ENCODE measurements around the gene ADM5. TPM values are rescaled to one million over a fixed set of nuclear protein-coding genes. Genes with fewer than 3 reads are reported as not detected.
"Not testable (repeated sequence)": the region's sequence is repeated elsewhere in the genome, so short reads cannot be mapped to it uniquely, and the experiment has no call there.

ADM5 gene
- total RNA-seq, 1 donor from 2014 or later = 1.3 TPM

DNA sequence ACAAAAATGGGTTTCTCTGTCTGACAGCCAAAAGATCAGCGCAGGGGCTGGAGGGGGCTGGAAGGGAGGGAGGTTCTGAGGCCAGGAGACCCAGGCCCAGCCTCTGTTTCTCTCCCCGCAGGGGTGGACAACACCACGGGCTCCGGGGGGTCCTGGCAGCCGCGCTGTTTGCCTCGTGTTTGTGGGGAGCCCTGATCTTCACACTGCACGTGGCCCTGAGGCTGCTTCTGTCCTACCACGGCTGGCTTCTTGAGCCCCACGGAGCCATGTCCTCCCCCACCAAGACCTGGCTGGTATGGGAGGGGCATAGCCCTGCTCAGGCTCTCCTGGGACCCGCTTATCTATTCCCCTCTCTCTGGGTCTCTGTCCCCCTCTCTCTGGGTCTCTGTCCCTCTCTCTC, 11.2 kb downstream of the ADM5 start:
- DNase-seq (ENCODE audit: low spot score) = no peak

GRCh38 chr19:49701271-49701786, 11.9 kb downstream of the ADM5 start:
- no peak for DNase-seq (ENCODE audit: low spot score)

- no peak for DNase-seq (ENCODE audit: low spot score)
These were observed 15.7 kb downstream of the ADM5 start for GRCh38 chr19:49704888-49705642.

- DNase-seq (ENCODE audit: low spot score) = no peak
These were observed 16.5 kb downstream of the ADM5 start for GRCh38 chr19:49705919-49706318.

DNA sequence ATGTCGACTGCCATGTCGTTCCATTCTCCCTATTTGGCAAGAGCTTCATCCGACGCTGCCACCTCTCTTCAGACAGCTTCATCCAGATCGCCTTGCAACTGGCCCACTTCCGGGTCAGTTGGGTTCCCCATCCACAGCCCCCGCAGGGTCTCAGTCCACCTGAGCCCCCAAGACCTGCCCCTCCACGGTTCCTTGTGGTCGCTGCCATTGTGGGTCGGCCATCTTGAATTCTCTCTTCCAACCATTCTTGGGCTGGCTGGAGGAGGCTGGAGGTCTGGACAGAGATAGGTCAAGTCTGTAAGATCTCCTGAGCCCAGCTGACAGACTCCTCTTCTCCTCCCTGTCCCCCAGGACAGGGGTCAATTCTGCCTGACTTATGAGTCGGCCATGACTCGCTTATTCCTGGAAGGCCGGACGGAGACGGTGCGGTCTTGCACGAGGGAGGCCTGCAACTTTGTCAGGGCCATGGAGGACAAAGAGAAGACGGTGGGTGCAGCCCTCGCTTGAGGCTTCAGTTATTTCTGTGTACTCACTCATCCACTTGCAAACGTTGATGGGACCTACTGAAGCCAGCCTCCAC, 21.1 kb downstream of the ADM5 start:
- DNase-seq (ENCODE audit: low spot score) = no peak

DNA sequence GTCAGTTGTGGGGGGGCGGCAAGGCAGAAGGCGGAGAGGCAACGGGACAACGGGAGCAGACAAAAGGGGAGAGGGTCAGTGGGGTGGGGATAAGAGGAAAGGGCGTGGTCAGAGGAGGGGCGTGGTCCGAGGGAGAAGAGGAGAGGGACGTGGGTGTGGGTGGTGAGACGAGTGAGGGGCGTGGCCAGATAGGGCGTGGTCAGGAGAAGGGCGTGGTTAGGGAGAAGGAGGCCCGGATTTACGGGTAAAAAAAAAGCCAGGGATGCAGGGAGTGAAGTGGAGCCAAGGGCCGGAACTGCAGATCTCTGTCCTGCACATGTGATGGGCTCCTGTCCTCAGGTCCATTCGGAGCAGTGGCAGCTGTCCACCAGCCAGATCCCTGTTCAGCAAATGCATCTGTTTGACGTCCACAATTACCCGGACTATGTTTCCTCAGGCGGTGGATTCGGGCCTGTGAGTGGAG, 23.0 kb downstream of the ADM5 start:
- no peak for DNase-seq (ENCODE audit: low spot score)

GRCh38 chr19:49713236-49713845, 23.9 kb downstream of the ADM5 start:
- no peak for DNase-seq (ENCODE audit: low spot score)

GRCh38 chr19:49716154-49716553, 26.8 kb downstream of the ADM5 start:
- DNase-seq (ENCODE audit: low spot score) = no peak

DNA sequence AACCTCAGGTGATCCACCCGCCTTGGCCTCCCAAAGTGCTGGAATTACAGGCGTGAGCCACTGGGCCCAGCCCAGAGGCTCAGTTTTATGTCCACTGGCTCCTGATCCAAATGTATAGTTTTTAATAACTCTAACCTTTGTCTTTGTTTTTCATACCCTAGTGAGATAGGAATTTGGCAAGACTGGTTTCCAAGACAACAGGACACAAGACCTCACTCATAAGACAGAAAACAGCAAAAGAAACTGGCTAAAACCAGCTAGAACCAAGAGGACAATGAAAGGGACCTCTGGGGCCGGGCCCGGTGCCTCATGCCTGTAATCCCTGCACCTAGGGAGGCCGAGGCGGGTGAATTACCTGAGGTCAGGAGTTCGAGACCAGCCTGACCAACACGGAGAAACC, 29.1 kb downstream of the ADM5 start:
- DNase-seq (ENCODE audit: low spot score) = no peak

DNA sequence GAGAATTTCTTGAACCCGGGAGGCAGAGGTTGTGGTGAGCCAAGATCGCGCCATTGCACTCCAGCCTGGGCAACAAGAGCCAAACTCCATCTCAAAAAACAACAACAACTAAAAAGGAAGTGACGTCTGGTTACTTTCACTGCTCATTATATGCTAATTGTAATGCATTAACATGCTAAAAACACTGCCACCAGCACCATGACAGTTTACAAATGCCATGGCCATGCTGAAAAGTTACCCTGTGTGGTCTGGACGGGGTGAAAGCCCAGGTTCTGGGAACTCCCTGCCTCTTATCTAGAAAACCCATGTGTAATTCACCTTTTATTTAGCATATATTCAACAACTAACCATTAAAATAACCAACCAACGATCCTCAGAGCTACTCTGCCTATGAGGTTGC, 29.6 kb downstream of the ADM5 start:
- no peak for DNase-seq (ENCODE audit: low spot score)

- DNase-seq (ENCODE audit: low spot score) = not testable (repeated sequence)
These were observed 30.0 kb downstream of the ADM5 start for GRCh38 chr19:49719420-49719819.

DNA sequence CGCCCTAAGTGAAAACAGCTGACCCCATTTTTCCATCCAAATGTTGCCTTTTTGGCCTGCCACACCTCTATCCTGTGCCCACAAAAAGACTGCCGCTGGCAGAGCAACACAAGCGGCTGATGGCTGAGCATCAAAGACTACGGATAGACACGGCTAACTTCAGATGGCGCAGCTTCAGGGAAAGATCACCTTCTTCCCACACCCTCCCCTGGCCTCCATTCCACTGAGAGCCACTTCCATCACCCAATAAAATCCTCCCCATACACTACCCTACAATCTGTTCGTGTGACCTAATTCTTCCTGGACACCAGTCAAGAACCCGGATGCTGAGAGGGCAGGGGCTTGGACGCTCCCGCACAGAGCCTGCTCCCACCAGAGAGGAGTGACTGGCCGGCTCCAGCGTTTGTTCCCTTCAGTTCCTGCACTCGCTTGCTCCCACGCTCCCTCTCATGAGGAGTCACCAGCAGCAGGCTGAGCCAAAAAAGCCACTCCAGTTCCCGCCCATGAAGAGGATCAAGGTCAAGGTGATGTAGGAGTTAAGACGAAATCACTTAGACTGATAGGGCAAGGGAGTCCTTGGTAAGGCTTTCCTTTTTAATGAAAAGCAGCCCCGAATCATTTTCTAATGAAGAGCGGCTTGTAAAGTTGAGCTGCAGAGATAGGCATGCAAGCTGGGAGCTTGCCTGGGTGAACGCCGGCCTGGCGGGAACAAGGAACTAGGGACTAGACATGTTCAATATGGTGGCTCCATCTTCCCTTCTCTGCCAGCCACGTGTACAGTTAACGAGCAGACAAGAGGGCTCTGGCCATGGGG, 38.0 kb downstream of the ADM5 start:
- DNase-seq (ENCODE audit: low spot score) = no peak

DNA sequence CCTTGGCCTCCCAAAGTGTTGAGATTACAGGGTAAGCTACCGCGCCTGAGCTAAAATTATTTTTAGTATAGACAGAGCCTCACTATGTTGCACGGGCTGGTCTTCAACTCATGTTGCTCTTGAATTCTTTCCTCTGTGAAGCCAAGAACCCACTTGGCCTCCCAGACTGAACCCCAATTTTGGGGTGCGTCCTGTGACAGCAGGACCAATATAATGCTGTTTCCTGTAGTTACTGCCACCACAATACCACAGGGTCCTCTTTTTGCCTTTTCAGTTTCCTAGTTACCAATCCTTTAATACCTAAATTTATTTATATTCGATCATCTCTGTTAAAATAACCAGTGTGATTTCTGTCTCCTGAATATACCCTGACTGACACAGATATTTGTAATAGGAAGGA, 40.8 kb downstream of the ADM5 start:
- DNase-seq (ENCODE audit: low spot score) = no peak

GRCh38 chr19:49738268-49738667, 48.9 kb downstream of the ADM5 start:
- DNase-seq (ENCODE audit: low spot score) = no peak

DNA sequence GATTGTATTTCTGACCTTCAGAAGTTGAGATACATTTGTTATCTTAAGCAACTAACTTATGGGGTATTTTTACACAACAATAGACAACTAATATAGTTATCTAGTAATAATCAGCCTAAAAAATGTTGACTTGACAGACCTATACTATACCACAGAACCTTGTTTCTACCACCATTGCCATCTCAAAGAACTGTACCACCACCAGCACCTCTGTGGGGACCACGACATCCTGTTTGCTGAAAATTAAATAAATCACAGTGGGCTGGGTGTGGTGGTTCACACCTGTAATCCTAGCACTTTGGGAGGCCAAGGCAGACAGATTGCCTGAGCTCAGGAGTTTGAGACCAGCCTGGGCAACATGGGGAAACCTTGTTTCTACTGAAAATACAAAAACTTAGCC, 49.7 kb downstream of the ADM5 start:
- DNase-seq (ENCODE audit: low spot score) = no peak

DNA sequence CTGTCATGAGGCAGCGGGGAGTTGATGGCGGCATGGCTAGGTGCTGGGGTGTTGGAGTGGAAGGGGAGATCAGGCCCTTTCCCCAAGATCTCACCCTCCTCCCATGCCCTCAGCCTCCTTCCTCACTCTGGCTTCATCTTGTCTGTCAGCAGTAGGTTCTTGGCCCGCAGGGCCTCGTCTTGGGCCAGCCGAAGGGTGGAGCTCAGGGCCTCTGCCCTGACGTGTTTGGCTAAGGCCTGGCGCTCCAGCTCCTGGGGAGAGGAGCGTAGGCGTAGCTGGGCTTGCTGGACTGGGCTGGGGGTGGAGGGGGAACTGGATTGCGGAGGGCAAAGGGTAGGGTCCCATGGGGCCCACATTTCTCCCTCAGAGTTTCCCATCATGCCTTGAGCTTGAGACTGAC, 50.5 kb downstream of the ADM5 start:
- no peak for DNase-seq (ENCODE audit: low spot score)

Other genes starting within 250 kb of the ADM5 start
- 1.6 TPM for gene SLC17A7, start 248.1 kb upstream of the ADM5 start, total RNA-seq
- 77.9 TPM for gene PIH1D1, start 237.8 kb upstream of the ADM5 start, total RNA-seq
- gene ALDH16A1, start 236.4 kb upstream of the ADM5 start, total RNA-seq = 45.3 TPM
- 10.2 TPM for gene FLT3LG, start 215.4 kb upstream of the ADM5 start, total RNA-seq
- gene RPL13A, start 202.0 kb upstream of the ADM5 start, total RNA-seq = 2,400 TPM
- gene RPS11, start 193.2 kb upstream of the ADM5 start, total RNA-seq = 1,395 TPM
- 320 TPM for gene FCGRT, start 176.9 kb upstream of the ADM5 start, total RNA-seq
- 42.8 TPM for gene RCN3, start 161.6 kb upstream of the ADM5 start, total RNA-seq
- 56.3 TPM for gene NOSIP, start 109.0 kb upstream of the ADM5 start, total RNA-seq
- gene PRRG2, start 108.3 kb upstream of the ADM5 start, total RNA-seq = 18.2 TPM
- gene PRR12, start 98.4 kb upstream of the ADM5 start, total RNA-seq = 42.7 TPM
- 96.1 TPM for gene RRAS, start 49.5 kb upstream of the ADM5 start, total RNA-seq
- gene SCAF1, start 47.4 kb upstream of the ADM5 start, total RNA-seq = 86.0 TPM
- gene IRF3, start 23.7 kb upstream of the ADM5 start, total RNA-seq = 174 TPM
- gene BCL2L12, start 23.7 kb upstream of the ADM5 start, total RNA-seq = 18.9 TPM
- 103 TPM for gene PRMT1, start 12.3 kb upstream of the ADM5 start, total RNA-seq
- 14.2 TPM for gene CPT1C, start 1.5 kb downstream of the ADM5 start, total RNA-seq
- gene TSKS, start 73.7 kb downstream of the ADM5 start, total RNA-seq = 0.58 TPM
- 76.3 TPM for gene AP2A1, start 77.4 kb downstream of the ADM5 start, total RNA-seq
- gene FUZ, start 123.7 kb downstream of the ADM5 start, total RNA-seq = 36.7 TPM
- 66.0 TPM for gene MED25, start 128.7 kb downstream of the ADM5 start, total RNA-seq
- gene PTOV1, start 161.6 kb downstream of the ADM5 start, total RNA-seq = 249 TPM
- gene PNKP, start 178.0 kb downstream of the ADM5 start, total RNA-seq = 103 TPM
- 48.5 TPM for gene AKT1S1, start 187.8 kb downstream of the ADM5 start, total RNA-seq
- gene TBC1D17, start 188.1 kb downstream of the ADM5 start, total RNA-seq = 68.1 TPM
- gene IL4I1, start 207.3 kb downstream of the ADM5 start, total RNA-seq = 0.81 TPM
- gene ATF5, start 239.6 kb downstream of the ADM5 start, total RNA-seq = 20.2 TPM
- gene NUP62, start 239.9 kb downstream of the ADM5 start, total RNA-seq = 45.9 TPM